Measurements from ENCODE around the gene IL23A.
"Not testable (repeated sequence)": the region's sequence is repeated elsewhere in the genome, so short reads cannot be mapped to it uniquely, and the experiment has no call there.

IL23A gene, protein sequence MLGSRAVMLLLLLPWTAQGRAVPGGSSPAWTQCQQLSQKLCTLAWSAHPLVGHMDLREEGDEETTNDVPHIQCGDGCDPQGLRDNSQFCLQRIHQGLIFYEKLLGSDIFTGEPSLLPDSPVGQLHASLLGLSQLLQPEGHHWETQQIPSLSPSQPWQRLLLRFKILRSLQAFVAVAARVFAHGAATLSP

DNA sequence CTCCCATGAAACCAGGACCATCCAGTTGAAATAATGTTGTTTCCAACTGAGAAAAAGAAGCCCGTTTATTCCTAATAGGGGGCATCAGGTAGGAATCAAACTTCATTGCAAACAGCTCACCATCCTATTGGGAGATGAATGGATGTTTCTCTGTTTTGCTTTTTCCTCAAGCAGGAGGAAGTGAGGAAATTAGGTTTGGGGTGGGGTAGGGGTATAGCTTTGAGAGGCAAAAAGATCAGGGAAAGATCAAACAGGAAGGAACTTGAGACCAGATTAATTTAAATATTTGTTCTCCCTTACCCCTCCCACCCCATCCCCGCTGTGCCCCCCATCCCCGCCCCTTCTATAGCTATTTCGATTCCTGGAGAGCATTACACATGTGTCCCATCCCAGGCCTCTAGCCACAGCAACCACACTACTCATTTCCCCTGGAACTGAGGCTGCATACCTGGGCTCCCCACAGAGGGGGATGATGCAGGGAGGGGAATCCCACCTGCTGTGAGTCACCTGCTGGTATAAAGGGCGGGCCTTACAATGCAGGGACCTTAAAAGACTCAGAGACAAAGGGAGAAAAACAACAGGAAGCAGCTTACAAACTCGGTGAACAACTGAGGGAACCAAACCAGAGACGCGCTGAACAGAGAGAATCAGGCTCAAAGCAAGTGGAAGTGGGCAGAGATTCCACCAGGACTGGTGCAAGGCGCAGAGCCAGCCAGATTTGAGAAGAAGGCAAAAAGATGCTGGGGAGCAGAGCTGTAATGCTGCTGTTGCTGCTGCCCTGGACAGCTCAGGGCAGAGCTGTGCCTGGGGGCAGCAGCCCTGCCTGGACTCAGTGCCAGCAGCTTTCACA lies at the start of gene IL23A:
IL23A (plus strand) TSS at position 577 of the 850 bp plus-strand sequence; CDS start at position 738, 161 bp downstream.
- DNase-seq (ENCODE audit: low spot score): no peak

DNA sequence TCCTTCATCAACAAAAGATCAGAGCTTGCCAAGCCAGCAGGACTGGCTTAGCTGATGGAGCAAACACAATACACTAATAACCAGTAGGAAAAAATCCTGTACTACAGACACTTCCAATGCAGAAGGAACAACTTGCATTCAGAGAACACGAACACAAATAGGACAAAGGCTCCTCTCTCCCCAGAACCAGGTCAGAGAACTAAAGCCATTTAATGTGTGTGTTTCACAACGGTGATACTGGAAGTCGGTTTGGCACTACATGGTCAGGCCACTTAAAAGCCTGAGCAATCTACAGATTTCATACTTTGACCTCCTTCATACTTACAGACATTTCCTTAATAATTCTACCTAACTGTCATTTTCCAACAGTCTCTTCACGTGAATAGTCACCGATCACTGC lies 44.9 kb upstream of the IL23A start:
- DNase-seq (ENCODE audit: low spot score): no peak

DNA sequence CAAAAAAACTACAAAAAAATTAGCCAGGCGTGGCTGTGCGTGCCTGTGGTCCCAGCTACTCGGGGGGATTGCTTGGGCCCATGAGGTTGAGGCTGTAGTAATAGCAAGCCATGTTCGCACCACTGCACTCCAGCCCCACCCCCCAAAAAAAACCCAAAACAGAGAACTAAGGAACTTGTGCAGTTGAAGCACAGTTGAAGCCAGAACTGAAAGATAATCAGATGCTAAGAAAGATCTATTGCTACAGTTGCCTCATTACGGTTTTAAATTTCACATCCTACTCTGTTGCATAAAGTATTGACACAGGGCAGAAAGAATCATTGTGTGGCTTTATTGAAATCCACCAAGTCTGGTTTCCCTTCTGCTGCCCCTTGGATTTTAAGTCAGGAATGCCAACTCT lies 42.4 kb upstream of the IL23A start:
- no peak for DNase-seq (ENCODE audit: low spot score)

DNA sequence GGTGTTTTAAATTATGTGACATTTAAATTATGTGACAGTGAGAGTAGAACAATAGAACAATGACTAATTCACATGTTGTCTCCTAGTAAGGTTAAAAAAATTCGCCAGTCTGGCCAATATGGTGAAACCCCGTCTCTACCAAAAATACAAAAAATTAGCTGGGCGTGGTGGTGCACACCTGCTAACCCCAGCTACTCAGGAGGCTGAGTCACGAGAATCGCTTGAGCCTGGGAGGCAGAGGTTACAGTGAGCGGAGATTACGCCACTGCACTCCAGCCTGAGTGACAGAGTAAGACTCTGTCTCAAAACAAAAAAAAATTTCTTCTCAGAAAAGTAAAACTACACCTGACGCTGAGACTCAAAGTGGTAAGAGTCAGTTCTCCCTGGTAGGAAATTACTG lies 41.3 kb upstream of the IL23A start:
- no peak for DNase-seq (ENCODE audit: low spot score)

DNA sequence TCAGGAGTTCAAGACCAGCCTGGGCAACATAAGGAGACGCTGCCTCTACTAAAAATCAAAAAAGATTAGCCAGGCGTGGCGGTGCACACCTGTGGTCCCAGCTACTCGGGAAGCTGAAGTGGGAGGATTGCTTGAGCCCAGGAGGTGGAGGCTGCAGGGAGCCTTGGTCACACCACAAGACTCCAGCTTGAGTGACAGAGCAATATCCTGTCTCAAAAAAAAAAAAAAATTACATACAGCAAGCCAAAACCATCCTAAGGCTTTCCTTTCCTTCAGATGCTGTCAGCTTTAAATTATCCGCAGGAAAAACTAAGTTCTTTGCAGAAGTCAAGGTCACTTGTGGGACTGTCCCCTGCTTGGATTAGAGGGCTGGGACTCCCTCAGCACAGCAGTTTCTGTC lies 39.9 kb upstream of the IL23A start:
- DNase-seq (ENCODE audit: low spot score): peak; percentile 16

DNA sequence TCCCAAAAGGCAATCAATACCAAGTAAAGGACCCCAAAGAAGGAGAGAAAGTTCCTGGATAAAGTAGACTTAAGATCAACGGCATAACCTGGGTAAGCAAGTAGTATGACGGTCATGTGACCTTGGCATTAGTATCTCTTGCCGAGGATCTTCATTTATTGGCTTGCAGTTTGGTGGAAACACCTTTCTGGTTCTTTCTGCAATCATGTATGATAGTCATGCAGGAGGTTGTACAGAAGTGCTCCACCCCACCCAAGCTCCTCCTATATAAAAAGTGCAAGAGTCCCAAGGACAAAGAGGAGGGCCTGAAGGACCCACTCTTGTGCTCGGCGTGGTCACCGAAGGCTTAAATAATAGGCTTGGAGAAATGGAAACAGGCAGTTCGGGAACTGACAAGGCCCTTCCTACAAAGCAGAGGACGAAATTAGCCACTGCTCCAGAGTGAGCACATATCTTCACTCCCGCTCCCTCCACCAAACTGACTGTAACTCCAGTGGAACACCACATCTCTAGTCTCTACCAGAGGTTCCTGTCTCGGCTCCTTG lies 39.3 kb upstream of the IL23A start:
- no peak for DNase-seq (ENCODE audit: low spot score)

DNA sequence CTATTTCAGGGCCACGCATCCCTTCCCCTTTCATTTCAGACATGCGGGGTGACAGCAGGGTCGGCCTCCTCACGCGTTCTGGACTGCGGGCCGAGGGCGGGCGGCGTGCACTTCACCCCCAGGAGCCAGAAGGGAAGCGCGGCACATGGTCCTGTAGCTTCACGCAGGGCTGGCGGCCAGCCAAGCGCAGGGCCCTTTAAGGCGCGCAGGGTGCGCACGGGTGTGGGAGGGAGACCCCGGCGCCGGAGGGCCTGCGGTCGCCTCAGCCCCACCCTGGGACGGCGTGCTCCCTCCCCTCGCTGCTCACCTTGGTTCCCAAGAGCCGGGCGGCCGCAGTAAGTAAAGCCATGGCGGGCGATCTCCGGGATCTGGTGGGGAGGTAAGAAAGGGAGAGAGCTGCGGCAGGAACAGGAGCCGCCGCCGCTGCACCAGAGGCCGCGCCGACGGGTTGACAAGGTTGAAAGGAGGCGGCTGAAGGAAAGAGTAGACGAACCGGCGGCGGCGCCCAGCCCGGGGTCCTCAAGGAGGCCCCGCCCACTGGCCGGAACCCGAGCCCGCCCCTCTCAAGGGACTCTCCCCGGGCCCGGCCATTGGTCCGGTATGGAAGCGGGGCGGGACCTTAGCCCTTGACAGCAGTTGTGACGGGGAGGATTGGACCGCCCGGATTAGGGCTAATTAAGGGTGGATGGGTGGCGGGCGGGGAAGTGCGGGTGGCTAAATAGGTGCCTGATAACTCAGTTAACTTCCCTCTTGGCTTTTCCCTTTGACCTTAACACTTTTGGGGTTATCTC lies 38.6 kb upstream of the IL23A start, which contains the start of gene CS:
CS (minus strand) TSS at position 478 of the 791 bp plus-strand sequence; CDS start at position 349, 129 bp downstream.
- peak; percentile 98 for DNase-seq (ENCODE audit: low spot score)

DNA sequence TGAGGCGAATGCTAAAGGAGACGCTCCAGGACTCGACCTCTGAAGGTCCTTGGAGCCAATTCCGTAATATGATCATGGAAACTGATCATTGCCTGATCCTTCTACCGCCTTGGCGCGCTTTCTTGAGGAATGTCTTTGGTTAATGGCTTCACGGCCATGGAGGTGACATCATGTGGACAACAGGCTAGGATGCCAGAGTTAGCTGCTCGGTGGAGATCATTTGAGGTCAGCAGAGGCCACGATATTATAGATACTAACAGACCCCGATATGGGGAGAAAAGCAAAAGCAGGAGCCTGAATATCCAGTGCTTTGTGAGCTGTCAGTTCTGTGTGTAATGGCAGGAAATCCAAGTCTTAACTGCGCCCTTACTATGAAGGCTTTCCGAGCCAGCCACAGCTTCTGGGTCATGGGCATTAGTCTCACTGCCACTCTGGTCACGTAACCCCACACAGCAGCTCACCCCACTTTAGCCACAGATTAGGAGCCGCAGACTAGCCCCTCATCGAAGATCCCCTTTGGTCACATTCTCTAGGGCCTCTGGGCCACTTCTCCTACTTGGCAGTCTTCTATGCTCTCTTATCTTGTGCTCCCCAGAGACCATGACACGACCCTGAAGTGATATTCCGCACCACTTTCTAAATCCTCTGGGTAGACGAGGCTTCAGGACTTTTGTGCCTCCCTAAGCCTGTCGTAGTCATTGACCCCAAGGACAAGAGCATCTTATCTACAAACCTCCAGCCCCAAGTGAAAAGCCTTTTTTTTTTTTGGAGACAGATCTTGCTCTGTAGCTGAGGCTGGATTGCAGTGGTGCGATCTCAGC lies 37.8 kb upstream of the IL23A start:
- no peak for DNase-seq (ENCODE audit: low spot score)

DNA sequence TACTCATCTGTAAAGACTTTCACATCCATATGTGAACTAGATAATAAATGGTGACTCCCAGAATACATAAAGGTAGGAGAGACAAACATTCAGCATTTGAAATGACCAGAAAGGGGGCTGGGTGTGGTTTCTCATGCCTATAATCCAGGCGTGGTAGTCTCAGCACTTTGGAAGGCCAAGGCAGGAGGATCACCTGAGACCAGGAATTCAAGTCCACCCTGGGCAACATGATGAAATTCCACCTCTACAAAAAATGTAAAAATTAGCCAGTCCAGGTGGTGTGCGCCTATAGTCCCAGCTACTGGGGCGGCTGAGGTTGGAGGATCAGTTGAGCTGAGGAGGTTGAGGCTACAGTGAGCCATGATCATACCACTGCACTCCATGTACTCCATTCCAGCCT lies 34.4 kb upstream of the IL23A start:
- no peak for DNase-seq (ENCODE audit: low spot score)

DNA sequence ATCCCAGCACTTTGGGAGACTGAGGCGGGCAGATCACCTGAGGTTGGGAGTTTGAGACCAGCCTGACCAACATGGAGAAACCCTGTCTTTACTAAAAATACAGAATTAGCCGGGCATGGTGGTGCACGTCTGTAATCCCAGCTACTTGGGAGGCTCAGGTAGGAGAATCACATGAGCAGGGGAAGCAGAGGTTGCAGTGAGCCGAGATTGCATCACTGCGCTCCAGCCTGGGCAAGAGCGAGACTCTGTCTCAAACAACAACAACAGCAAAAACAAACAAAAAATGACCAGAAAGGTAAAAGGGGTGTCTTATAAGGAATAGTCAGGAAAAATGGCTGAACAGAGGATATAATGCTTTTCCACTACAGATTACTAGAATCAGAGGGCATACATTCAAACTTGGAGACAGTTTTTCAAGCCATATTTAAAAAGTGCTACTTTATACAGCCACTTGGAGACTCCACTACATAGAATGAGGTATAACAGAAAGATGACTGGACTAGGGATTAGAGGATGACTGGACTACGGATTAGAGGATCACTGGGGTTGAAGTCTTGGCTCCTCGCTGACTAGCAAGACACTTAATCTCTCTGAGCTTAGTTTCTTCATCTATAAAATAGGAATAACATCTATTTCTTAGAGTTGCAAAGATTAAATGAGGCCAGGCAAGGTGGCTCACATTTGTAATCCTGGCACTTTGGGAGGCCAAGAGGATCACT lies 33.7 kb upstream of the IL23A start:
- peak; percentile 61 for DNase-seq (ENCODE audit: low spot score)

DNA sequence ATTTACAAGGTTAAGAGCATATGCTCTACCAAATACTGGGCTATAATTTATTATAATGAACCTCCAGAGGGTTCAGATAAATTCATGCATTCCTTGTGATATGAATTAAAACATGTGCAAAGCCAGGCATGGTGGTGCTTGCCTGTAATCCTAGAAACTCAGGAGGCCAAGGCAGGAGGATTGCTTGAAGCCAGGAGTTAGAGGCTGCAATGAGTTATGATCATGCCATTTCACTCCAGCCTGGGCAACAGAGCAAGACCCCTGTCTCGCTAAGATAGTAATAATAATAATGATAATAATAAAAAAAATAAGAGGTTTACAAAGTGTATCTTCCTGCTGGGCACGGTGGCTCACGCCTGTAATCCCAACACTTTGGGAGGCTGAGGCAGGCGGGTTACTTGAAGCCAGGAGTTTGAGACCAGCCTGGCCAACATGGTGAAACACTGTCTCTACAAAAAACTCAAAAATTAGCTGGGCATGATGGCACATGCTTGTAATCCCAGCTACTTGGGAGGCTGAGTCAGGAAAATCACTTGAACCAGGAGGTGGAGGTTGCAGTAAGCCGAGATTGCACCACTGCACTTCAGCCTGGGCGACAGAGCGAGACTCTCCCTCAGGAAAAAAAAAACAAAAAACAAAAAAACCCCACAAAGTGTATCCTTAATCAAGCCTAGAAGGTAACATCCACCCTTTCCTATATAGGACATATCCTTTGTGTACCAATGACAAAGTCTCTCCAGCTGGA lies 31.3 kb upstream of the IL23A start:
- no peak for DNase-seq (ENCODE audit: low spot score)

DNA sequence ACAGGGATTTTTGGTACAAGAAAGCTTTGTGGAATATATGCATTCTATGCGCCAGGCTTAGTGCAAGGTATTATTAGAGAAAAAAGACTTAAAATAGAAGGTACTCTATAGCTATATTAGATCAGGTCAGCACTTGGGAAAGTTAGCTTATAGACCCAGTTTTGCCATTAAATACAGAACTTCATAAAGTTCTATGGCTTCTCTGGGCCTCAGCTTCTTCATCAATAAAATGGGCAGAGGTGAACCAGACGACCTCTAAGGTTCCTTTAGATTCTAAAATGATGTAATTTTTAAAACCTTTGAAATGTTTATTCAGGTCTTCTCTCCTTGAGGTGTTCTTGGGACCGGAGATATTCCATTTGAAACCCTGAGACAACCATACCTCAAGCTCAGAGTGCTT lies 30.0 kb upstream of the IL23A start:
- no peak for DNase-seq (ENCODE audit: low spot score)

DNA sequence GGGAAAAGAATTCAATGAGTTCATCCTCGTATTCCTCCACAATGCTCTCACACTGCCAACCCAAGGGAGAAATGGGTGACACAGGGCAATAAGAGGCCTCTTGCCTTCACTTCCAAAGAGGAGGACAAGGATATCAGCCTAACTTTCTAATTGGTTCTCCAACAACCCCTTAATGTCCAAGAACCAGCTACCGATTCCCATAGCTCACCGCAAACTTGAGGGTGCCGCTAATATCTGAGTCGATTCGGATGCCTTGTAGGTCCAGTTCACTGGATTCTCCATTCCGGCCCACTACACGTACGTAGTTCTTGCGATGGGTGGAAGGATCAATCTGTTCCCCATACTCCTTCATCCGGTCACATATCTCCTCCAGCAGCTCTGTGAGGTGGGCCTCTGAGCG lies 27.7 kb upstream of the IL23A start:
- DNase-seq (ENCODE audit: low spot score): no peak

DNA sequence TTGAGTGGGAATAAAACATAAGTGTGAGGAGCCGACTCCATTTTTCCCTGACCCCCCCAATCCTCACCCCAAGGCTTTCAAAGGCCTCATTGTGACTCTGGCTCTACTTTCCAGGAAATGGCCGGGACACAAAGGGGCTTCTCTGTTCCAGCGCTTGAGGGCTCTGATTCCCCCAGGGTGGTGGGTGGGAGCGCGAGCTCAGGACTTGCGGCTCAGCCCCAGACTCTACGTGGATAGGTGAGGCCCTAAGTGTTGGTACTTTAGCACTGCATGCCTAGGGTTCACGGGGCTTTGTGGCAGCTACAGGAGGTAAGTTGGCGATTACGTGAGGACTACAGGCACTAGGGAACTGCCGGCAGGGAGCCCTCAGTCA lies 23.4 kb upstream of the IL23A start:
- DNase-seq (ENCODE audit: low spot score): peak; percentile 28

DNA sequence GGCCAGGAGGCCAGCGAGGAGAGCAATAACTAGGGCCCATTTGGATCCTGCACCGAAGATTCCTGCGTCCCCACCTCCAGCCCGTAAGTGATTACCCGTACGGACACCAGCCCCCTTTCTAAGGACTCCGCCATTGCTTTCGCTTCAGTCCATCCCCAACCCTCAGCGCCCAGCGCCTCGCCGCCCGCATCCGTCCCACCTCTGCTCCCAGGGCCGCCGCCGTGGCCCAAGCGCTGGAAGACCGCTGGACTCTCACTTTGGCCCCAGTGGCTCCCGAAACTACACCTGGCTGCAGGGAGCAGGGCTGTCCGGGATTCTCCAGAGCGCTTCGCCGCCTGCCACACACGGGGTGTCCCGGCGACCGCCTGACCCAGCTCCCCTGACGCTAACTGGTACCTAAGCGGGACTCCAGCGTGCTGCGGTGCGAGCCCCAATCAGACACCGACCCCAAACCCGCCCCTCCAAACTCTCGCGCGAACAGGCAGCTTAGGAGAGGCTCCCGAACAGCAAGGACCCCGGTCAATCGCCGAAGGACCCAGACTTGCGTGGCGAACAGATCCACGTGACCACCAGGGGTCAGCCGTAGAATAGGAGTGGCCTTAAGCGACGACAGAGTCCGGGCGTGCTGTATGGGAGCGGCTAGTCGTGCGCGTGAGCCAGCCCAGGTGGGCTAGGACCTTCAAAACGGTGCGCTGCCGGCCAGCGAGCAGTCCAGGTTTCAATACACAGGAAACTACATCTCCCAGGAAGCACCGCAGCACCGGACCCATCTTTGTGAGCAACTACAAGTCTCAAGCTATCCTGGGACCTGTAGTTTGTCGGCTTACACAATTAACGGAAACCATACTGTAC lies 22.8 kb upstream of the IL23A start, which contains the start of gene CNPY2:
CNPY2 (minus strand) TSS at position 367 of the 852 bp plus-strand sequence. CDS start 771 bp downstream, outside the sequence.
- peak; percentile 97 for DNase-seq (ENCODE audit: low spot score)

DNA sequence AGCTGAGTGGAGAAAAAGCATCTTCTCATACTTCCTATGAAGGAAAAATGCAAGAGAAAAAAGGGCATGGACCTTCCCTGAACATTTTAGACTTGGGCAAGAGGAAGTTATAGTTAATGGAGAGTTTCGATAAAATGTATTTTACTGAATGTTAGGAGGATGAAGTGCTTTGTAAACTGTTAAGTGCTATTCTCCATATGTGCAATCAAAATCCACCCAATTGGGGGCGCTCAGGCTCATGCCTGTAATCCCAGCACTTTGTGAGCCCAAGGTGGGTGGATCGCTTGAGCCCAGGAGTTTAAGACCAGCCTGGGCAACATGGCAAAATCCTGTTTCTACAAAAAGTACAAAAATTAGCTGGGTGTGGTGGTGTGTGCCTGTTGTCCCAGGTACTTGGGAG lies 21.0 kb upstream of the IL23A start:
- DNase-seq (ENCODE audit: low spot score): no peak

DNA sequence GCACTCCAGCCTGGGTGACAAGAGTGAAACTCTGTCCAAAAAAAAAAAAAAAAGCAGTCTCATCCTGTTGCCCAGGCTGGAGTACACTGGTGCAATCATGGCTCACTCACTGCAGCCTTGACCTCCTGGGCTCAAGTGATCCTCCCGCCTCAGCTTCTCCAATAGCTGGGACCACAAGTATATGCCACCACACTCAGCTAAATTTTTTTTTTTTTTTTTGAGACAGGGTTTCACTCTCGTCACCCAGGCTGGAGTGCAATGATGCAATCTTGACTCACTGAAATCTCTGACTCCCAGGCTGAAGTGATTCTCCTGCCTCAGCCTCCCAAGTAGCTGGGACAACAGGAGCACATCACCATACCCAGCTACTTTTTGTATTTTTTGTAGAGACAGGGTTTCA lies 17.7 kb upstream of the IL23A start:
- DNase-seq (ENCODE audit: low spot score): peak; percentile 66

DNA sequence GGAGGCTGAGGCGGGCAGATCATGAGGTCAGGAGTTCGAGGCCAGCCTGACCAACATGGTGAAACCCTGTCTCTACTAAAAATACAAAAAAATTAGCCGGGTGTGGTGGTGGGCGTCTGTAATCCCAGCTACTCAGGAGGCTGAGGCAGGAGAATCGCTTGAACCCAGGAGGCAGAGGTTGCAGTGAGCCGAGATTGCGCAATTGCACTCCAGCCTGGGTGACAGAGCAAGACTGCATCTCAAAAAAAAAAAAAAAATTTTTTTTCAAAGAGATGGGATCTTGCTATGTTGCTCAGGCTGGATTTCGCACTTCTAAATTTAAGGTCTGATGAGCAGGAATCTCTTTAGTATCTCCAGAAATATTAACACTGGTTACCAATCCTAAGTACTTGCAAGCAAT lies 17.1 kb upstream of the IL23A start:
- not testable (repeated sequence) for DNase-seq (ENCODE audit: low spot score)

DNA sequence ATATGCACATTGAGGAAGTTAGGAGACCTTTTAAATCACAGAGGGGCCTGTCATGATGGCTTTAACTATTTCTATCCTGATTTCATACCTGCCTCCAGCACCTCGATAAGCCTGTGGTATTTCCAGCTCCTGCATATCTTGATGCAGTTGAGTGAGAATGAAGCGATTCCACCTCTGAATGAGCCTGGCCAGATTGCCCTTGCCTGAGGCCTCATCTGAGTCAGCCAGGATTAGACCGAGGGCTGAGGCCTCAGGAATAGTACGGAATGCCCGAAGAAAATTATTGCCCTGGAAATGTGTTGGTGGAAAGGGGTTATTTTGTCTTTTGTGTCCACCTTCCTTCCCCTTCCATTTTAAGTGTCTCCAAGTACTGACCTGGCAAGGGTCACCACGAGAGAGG lies 14.5 kb upstream of the IL23A start:
- no peak for DNase-seq (ENCODE audit: low spot score)
